ENCODE results near the gene KLK12.

DNA sequence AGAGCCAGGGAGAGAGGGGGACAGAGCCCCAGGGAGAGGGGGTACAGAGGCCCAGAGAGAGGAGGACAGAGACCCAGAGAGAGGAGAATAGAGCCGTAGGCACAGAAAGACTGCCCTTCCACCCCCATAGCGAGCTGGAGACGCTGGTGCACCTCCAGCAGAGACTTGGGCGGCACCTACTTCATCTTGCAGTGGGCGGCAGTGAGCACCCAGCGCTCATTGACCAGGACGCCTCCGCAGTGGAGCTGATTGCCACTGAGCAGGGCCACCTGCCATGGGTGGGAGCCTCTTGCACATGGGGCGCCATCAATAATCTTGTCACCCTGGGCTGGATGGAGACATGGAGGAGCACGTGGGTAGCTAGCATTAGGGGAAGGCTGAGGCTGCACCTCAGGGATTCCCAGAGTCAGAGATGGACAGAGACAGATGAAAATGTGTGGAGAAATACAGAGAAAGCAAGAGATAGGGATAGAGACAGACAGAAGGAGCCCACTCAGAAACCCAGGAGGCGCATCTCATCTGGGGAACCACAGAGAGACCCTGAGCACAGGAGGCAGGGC, 53.1 kb downstream of the KLK12 start:
- no peak for TF ChIP-seq CTCF (IDR thresholded peaks at IDR 0.05)
- TF ChIP-seq POLR2A (IDR thresholded peaks at IDR 0.05): no peak
